MM.1S (cell line): ENCODE results near the gene MPG.

ENCODE experiments used
- EZH2 ChIP-seq: fragments of 300-600 bp; sonication (generic); optimal IDR thresholded peaks from 2 replicates; pipeline ENCODE3; 2017; ENCODE audit warnings: low read depth, mild to moderate bottlenecking, antibody characterized with exemption, low read length, mixed read lengths
- TF ChIP-seq, protein P1 (sequence below): fragments of 300-600 bp; sonication (generic); IDR thresholded peaks from 2 replicates; pipeline ENCODE4 v1.5.1; 2016; ENCODE audit warnings: antibody characterized with exemption, low read length, mixed read lengths

GRCh38 chr16:132120-132519, 54.1 kb downstream of the MPG start:
- TF ChIP-seq, protein P1, sequence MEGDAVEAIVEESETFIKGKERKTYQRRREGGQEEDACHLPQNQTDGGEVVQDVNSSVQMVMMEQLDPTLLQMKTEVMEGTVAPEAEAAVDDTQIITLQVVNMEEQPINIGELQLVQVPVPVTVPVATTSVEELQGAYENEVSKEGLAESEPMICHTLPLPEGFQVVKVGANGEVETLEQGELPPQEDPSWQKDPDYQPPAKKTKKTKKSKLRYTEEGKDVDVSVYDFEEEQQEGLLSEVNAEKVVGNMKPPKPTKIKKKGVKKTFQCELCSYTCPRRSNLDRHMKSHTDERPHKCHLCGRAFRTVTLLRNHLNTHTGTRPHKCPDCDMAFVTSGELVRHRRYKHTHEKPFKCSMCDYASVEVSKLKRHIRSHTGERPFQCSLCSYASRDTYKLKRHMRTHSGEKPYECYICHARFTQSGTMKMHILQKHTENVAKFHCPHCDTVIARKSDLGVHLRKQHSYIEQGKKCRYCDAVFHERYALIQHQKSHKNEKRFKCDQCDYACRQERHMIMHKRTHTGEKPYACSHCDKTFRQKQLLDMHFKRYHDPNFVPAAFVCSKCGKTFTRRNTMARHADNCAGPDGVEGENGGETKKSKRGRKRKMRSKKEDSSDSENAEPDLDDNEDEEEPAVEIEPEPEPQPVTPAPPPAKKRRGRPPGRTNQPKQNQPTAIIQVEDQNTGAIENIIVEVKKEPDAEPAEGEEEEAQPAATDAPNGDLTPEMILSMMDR = no peak
- TF ChIP-seq EZH2 = no peak
